Epidermal melanocyte (primary cell): Measurements from ENCODE around the gene KANK4.
"Not testable (repeated sequence)": the region's sequence is repeated elsewhere in the genome, so short reads cannot be mapped to it uniquely, and the experiment has no call there.

Source experiments
- DNase-seq: peaks from one replicate; pipeline ENCODE4 v3.0.0; 2011; ENCODE audit warnings: low spot score; ENCODE audit not compliant: insufficient read length

The KANK4 gene

GRCh38 chr1:62274496-62275485 is 44.4 kb downstream of the KANK4 start:
- DNase-seq = no peak

GRCh38 chr1:62273953-62274352 is 45.3 kb downstream of the KANK4 start:
- DNase-seq = no peak

- no peak for DNase-seq
Observed at GRCh38 chr1:62271948-62272728, 47.1 kb downstream of the KANK4 start.

- no peak for DNase-seq
Observed at GRCh38 chr1:62271134-62271533, 48.1 kb downstream of the KANK4 start.

- DNase-seq = no peak
Observed at GRCh38 chr1:62269851-62270495, 49.3 kb downstream of the KANK4 start.

- no peak for DNase-seq
Observed at GRCh38 chr1:62269439-62269838, 49.8 kb downstream of the KANK4 start.

- DNase-seq = no peak
Observed at GRCh38 chr1:62268315-62268714, 50.9 kb downstream of the KANK4 start.

GRCh38 chr1:62265956-62266935 is 53.0 kb downstream of the KANK4 start:
- no peak for DNase-seq

- no peak for DNase-seq
Observed at GRCh38 chr1:62263814-62264353, 55.4 kb downstream of the KANK4 start.

- DNase-seq = no peak
Observed at GRCh38 chr1:62263006-62263813, 56.0 kb downstream of the KANK4 start.

- DNase-seq = no peak
Observed at GRCh38 chr1:62260688-62261087, 58.5 kb downstream of the KANK4 start.

- DNase-seq = no peak
Observed at GRCh38 chr1:62259551-62259950, 59.7 kb downstream of the KANK4 start.

GRCh38 chr1:62250126-62250726 is 69.0 kb downstream of the KANK4 start:
- DNase-seq = no peak

- DNase-seq = no peak
Observed at GRCh38 chr1:62247391-62248168, 71.7 kb downstream of the KANK4 start.

GRCh38 chr1:62245201-62245600 is 74.0 kb downstream of the KANK4 start:
- DNase-seq = no peak

- not testable (repeated sequence) for DNase-seq
Observed at GRCh38 chr1:62244380-62244779, 74.9 kb downstream of the KANK4 start.

GRCh38 chr1:62241371-62242131 is 77.7 kb downstream of the KANK4 start:
- DNase-seq = no peak
